Thyroid gland (tissue), 4 donors: ENCODE results near the gene VN1R5.
"Not testable (repeated sequence)": the region's sequence is repeated elsewhere in the genome, so short reads cannot be mapped to it uniquely, and the experiment has no call there.

ENCODE experiments used
- POLR2A ChIP-seq, 2 donors: fragments of 450-650 bp; IDR thresholded peaks; one replicate each; pipeline ENCODE4 v1.6.1; 2017; ENCODE audit warnings: antibody characterized with exemption in 2 of 2, mild to moderate bottlenecking in 2 of 2, moderate library complexity in 1 of 2
- TF ChIP-seq, protein P1 (sequence below), 6 experiments: fragments of 200-600 bp in 3 of 6; fragments of 450-650 bp in 3 of 6; sonication (generic) in 3 of 6; IDR thresholded peaks; one replicate each; pipeline ENCODE4 v1.5.1; 2016 to 2019; ENCODE audit warnings: antibody characterized with exemption in 6 of 6, mild to moderate bottlenecking in 2 of 6, inconsistent platforms in 1 of 6, moderate library complexity in 1 of 6

- TF ChIP-seq, protein P1, sequence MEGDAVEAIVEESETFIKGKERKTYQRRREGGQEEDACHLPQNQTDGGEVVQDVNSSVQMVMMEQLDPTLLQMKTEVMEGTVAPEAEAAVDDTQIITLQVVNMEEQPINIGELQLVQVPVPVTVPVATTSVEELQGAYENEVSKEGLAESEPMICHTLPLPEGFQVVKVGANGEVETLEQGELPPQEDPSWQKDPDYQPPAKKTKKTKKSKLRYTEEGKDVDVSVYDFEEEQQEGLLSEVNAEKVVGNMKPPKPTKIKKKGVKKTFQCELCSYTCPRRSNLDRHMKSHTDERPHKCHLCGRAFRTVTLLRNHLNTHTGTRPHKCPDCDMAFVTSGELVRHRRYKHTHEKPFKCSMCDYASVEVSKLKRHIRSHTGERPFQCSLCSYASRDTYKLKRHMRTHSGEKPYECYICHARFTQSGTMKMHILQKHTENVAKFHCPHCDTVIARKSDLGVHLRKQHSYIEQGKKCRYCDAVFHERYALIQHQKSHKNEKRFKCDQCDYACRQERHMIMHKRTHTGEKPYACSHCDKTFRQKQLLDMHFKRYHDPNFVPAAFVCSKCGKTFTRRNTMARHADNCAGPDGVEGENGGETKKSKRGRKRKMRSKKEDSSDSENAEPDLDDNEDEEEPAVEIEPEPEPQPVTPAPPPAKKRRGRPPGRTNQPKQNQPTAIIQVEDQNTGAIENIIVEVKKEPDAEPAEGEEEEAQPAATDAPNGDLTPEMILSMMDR (IDR thresholded peaks at IDR 0.05) = not testable (repeated sequence)
- not testable (repeated sequence) for TF ChIP-seq POLR2A (IDR thresholded peaks at IDR 0.05)
Measured at GRCh38 chr1:247220280-247220679, 35.6 kb upstream of the VN1R5 start.
